HG02759 (cell line): ENCODE measurements around the gene TNNC2.
"Not testable (repeated sequence)": the region's sequence is repeated elsewhere in the genome, so short reads cannot be mapped to it uniquely, and the experiment has no call there.

ENCODE experiments used
- ATAC-seq: cut with Tn5 transposase; IDR thresholded peaks from one replicate; pipeline ENCODE4 v1.9.1; 2021; ENCODE audit warnings: mild to moderate bottlenecking, moderate library complexity; ENCODE audit not compliant: unreplicated experiment

The TNNC2 gene

GRCh38 chr20:45823949-45824835 is 2.9 kb downstream of the TNNC2 start:
- ATAC-seq = no peak

GRCh38 chr20:45822857-45823256 is 4.3 kb downstream of the TNNC2 start:
- ATAC-seq = no peak

- ATAC-seq = no peak
Measured at GRCh38 chr20:45821947-45822346, 5.2 kb downstream of the TNNC2 start.

DNA sequence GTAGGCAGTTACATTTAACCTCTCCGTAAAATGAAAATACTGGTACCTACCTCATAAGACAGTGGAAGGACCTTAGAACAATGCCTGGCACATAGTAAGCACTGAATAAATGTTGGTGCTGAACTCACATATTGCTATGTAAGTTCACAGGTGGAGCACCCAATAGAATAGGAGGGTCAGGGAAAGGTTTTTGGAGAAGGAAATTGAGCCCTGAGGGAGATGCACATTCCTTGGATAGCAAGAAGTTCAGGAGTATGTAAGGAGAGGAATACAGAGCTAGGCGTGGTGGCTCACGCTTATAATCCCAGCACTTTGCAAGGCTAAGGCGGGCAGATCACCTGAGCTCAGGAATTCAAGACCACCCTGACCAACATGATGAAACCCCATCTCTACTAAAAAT is 7.6 kb downstream of the TNNC2 start:
- ATAC-seq = no peak

GRCh38 chr20:45818239-45818638 is 8.9 kb downstream of the TNNC2 start:
- no peak for ATAC-seq

- ATAC-seq = no peak
Measured at GRCh38 chr20:45817376-45818194, 9.5 kb downstream of the TNNC2 start.

DNA sequence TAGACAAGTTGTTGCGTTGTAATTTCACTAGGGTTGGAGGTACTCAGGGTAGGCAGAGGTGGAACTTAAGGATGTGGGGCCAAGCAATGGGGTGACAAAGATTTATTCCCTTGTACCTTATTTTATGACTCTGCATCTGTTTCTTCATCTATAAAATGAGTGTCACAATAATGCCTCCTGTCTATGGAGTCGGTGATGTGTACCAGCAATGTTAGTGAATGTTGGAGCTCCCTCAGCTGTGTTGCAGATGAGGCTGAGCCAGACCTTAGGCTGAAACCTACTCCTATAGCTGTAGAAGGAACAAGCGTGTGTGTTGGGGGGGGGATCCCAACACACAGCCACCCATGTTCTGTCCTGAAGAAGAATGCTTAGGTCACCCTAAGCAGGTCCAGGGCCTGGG is 10.2 kb downstream of the TNNC2 start:
- no peak for ATAC-seq

- ATAC-seq = no peak
Measured at GRCh38 chr20:45814314-45814713, 12.8 kb downstream of the TNNC2 start.

DNA sequence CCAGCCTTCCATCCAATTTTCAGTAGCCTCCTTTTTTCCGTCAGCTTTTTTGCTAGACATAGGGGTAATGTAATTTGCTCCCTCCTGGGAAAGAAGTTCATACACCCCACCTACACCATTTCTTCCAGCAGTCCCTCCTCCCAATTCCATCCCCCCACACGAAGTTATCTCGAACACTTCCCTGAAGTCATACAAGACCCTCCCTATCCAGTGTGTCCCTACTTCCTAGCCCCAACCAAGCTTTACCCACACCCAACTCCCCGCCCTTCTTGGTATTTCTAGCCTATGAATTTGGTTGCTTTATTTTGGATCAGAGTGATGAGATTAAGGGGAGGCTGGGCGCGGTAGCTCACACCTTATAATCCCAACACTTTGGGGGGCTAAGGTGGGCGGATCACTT is 13.6 kb downstream of the TNNC2 start:
- no peak for ATAC-seq

- ATAC-seq = no peak
Measured at GRCh38 chr20:45813006-45813340, 14.1 kb downstream of the TNNC2 start.

- ATAC-seq = peak; percentile 99
Measured at GRCh38 chr20:45812157-45813005, 14.7 kb downstream of the TNNC2 start, which contains the start of gene UBE2C. TSS of gene UBE2C (plus strand) at chr20:45812644. CDS start at chr20:45812696, 52 bp downstream.

GRCh38 chr20:45810191-45810970 is 16.7 kb downstream of the TNNC2 start:
- no peak for ATAC-seq

- ATAC-seq = no peak
Measured at GRCh38 chr20:45801851-45802250, 25.3 kb downstream of the TNNC2 start.

- ATAC-seq = no peak
Measured at GRCh38 chr20:45798935-45799642, 28.0 kb downstream of the TNNC2 start.

DNA sequence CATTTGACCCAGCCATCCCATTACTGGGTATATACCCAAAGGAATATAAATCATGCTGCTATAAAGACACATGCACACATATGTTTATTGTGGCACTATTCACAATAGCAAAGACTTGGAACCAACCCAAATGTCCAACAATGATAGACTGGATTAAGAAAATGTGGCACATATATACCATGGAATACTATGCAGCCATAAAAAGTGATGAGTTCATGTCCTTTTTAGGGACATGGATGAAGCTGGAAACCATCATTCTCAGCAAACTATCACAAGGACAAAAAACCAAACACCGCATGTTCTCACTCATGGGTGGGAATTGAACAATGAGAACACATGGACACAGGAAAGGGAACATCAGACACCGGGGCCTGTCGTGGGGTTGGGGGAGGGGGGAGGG is 29.2 kb downstream of the TNNC2 start:
- ATAC-seq = not testable (repeated sequence)

- not testable (repeated sequence) for ATAC-seq
Measured at GRCh38 chr20:45797510-45797909, 29.6 kb downstream of the TNNC2 start.

DNA sequence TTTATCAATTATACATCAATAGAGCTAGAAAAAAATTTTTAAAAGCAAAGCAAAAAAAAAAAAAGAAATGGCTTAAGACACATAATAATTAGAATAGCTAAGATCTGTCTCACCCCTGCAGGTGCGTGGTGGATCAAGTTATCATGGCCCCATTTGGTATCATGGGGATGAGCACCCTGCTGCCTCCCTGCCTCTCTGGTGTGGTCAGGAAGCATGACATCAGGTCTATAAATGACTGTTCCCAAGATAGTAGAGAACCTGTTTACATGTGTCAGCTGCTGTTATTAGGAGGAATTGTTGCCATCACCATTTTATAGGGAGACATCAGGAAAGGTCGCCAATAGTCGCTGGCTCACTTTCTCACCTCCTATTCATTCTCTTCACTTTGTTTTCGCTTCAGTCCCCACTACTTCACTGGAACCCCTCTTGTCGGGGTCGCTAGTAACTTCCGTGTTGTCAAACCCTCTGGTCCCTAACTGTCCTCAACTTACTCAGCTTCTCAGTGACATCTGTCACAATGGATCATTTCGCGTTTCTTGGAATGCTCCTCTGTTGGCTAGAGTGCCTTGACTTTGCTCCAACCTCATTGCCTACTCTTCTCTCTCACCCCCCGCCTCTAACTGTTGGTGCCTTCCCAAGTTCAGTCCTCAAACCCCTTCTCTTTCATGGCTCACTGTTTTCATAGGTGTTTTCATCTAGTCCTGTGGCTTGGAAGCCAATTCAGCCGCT is 30.6 kb downstream of the TNNC2 start:
- ATAC-seq = no peak

DNA sequence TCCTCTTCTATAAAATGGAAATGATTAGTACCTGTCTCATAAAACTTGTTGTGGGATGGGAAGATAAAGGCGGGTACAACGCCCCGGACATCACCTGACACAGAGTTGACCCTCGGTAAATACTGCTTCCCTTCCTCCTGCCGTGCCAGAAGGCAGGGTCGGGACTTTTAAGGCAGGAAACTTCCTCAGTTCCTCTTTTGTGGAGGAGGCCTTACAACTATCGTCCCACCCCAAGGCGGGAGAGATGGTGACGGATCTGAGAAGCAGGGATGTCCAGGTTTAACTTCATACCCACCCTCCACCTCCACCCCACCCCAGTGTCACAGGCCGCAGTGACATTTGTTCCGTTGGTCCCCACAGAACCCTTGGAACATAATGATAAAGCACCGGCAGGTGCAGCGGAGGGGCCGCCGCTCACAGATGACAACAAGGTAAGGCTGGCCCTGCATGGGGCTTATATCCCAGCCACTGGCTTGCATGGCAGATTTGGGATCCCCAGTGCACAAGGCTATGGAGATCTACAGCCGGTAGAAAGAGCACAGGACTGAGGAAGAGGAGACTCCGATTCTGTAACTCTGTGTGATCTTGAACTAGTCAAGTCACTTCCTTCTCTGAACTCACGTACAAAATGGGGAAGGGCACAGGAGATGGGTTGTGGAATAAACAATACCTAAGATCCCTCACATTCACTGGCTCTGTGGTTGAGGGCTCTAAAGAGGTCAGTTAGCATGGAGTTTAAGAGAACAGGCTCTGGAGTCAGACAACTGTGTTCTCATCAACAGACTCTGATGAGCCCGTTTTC is 34.6 kb downstream of the TNNC2 start:
- ATAC-seq = no peak
